Measurements from ENCODE around the gene SPTBN5. TPM values are rescaled to one million over a fixed set of nuclear protein-coding genes. Genes with fewer than 3 reads are reported as not detected.

Gene SPTBN5
- total RNA-seq, 2 experiments from 2014 or later: 0.03 to 0.17 TPM

DNA sequence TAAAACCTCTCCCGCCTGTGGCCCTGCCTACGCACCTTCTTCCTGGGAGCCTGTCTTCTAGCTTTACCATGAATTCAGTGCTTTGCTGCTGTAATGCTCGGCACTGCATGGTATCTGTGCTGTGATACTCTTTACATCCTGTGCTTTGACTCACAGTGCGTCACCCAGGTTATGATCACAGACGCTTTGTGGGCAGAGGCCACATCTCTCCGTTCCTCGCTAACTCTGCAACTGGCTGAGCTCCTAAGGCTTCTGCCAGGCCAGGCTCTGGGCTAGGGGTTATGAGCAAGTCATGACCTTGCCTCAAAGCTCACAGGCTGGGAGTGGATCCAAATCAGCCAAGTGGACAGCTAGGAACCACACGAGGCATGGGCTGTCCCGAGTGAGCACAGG lies 23.2 kb downstream of the SPTBN5 start:
- Histone ChIP-seq H3K9me3 (ENCODE audit: low read length) (no peaks in the 10 kb centered on the region), H3K4me2 (ENCODE audit: low read length) (no peak overlapping the region), H3K4me1 (ENCODE audit: insufficient read depth, low read length, poor library complexity, severe bottlenecking) (no peaks in the 10 kb centered on the region), H3K27ac (ENCODE audit: low read depth, low read length, poor library complexity, severe bottlenecking) (no peak overlapping the region), H3K9me2 (ENCODE audit: insufficient read depth, low read length) (no peaks in the 10 kb centered on the region), H4K20me1 (ENCODE audit: insufficient read depth, low read length) (no peaks in the 10 kb centered on the region), H3K36me3 (ENCODE audit: insufficient read depth, low read length) (no peaks in the 10 kb centered on the region), H2AFZ (ENCODE audit: low read length) (no peak overlapping the region), H3K4me3 (ENCODE audit: low read depth, low read length, poor library complexity, severe bottlenecking) (no peak overlapping the region), H3K79me2 (ENCODE audit: insufficient read depth, low read depth, low read length) (no peaks in the 10 kb centered on the region)
- intact Hi-C loops (cut with micrococcal nuclease; ENCODE audit: unreplicated experiment): no loop called here
- TF ChIP-seq, protein P1, sequence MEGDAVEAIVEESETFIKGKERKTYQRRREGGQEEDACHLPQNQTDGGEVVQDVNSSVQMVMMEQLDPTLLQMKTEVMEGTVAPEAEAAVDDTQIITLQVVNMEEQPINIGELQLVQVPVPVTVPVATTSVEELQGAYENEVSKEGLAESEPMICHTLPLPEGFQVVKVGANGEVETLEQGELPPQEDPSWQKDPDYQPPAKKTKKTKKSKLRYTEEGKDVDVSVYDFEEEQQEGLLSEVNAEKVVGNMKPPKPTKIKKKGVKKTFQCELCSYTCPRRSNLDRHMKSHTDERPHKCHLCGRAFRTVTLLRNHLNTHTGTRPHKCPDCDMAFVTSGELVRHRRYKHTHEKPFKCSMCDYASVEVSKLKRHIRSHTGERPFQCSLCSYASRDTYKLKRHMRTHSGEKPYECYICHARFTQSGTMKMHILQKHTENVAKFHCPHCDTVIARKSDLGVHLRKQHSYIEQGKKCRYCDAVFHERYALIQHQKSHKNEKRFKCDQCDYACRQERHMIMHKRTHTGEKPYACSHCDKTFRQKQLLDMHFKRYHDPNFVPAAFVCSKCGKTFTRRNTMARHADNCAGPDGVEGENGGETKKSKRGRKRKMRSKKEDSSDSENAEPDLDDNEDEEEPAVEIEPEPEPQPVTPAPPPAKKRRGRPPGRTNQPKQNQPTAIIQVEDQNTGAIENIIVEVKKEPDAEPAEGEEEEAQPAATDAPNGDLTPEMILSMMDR (conservative IDR thresholded peaks at IDR 0.05; ENCODE audit: low read length): no peak
- TF ChIP-seq EZH2phosphoT487 (IDR thresholded peaks at IDR 0.05; ENCODE audit: borderline replicate concordance, low read depth, low read length): no peak
- ChIA-PET CTCF (ENCODE audit: unreplicated experiment) (no interaction called here), POLR2A (no interaction called here)
- BruUV-seq (replicated peaks): no TSS peak
- no peak for DNase-seq (ENCODE audit: low spot score)

DNA sequence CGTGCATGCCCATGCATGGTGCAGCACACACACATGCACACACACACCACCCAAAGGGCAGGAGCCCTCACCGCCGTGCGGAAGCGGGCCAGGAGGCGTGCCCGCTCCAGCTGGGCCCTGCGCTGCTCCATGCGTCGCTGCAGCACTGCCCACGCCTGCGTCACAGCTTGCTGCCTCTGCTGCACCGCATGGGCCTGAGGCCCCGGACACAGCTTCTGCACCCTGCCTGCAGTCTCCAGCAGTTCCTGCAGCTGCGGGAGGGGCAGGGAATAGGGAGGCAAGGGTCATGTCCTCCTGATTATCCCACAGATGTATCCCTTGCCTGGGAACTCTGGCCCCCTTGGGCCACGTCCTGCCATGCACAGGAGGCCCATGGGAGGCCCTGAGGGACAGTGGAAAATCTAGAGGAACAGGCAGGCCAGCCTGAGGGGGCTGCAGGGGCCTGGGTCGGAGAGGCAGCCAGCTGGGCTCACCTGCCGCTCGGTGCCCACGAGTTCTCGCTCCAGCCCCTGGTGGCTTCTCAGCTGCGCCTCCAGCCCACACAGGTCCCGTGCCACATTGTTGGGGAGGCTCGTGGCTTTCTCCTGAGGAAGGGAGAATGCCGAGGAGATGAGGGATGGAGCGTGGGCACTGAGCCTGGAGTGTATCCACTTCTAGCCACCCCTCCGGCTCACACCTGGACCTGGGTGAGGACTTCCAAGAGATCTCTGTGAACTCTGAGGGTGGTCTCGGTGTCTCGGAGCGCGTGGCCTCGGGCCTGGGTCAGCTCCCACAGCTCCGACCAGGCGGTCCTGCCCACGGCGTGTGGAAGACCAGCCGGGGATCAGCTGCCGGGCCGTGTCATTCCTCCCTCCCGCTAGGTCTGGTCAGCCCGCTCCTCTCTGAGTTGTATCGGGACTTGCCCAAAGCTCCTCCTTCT lies 23.8 kb downstream of the SPTBN5 start:
- Histone ChIP-seq H2AFZ (ENCODE audit: low read length) (no peak overlapping the region), H3K4me2 (ENCODE audit: low read length) (no peak overlapping the region), H3K27ac (ENCODE audit: low read depth, low read length, poor library complexity, severe bottlenecking) (no peak overlapping the region), H3K4me1 (ENCODE audit: insufficient read depth, low read length, poor library complexity, severe bottlenecking) (no peaks in the 10 kb centered on the region), H3K9me3 (ENCODE audit: low read length) (no peaks in the 10 kb centered on the region), H3K4me3 (ENCODE audit: low read depth, low read length, poor library complexity, severe bottlenecking) (no peak overlapping the region), H4K20me1 (ENCODE audit: insufficient read depth, low read length) (no peaks in the 10 kb centered on the region), H3K9me2 (ENCODE audit: insufficient read depth, low read length) (no peaks in the 10 kb centered on the region), H3K36me3 (ENCODE audit: insufficient read depth, low read length) (no peaks in the 10 kb centered on the region), H3K79me2 (ENCODE audit: insufficient read depth, low read depth, low read length) (no peaks in the 10 kb centered on the region)
- CTCF ChIA-PET (ENCODE audit: unreplicated experiment): no interaction called here
- no TSS peak for BruUV-seq (replicated peaks)
- POLR2A ChIA-PET: no interaction called here
- intact Hi-C loops (cut with micrococcal nuclease; ENCODE audit: unreplicated experiment): no loop called here
- DNase-seq (ENCODE audit: low spot score): no peak
- no peak for TF ChIP-seq EZH2phosphoT487 (IDR thresholded peaks at IDR 0.05; ENCODE audit: borderline replicate concordance, low read depth, low read length)
- TF ChIP-seq, protein P1 (conservative IDR thresholded peaks at IDR 0.05; ENCODE audit: low read length): no peak

DNA sequence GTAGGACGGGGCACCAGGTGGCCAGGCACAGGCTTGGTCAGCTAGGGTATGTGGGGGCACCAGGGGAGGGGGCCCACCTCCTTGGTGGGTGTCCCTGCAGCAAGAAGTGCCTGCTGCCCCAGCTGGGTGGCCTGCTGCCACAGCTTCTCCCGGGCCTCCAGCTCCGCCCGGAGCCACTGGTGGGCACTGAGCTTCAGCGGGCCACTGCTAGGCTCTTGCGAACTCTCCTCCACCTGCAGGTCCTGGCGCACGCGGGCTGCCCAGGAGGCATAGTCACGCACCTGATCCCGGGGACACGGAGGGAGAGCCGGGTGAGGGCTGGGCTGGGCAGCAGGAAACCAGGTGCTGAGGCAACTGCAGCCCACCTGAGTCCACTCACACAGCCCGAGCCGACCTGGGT lies 25.5 kb downstream of the SPTBN5 start:
- no peaks in the 10 kb centered on the region for H3K9me2 ChIP-seq (ENCODE audit: insufficient read depth, low read length)
- TF ChIP-seq, protein P1 (conservative IDR thresholded peaks at IDR 0.05; ENCODE audit: low read length): no peak
- TF ChIP-seq EZH2phosphoT487 (IDR thresholded peaks at IDR 0.05; ENCODE audit: borderline replicate concordance, low read depth, low read length): no peak
- CTCF ChIA-PET (ENCODE audit: unreplicated experiment): no interaction called here
- POLR2A ChIA-PET: no interaction called here
- intact Hi-C loops (cut with micrococcal nuclease; ENCODE audit: unreplicated experiment): no loop called here
- DNase-seq (ENCODE audit: low spot score): no peak
- H3K4me1 ChIP-seq (ENCODE audit: insufficient read depth, low read length, poor library complexity, severe bottlenecking): no peaks in the 10 kb centered on the region
- no TSS peak for BruUV-seq (replicated peaks)
- no peak overlapping the region for H3K4me2 ChIP-seq (ENCODE audit: low read length)
- no peaks in the 10 kb centered on the region for H3K36me3 ChIP-seq (ENCODE audit: insufficient read depth, low read length)
- no peaks in the 10 kb centered on the region for H3K79me2 ChIP-seq (ENCODE audit: insufficient read depth, low read depth, low read length)
- no peak overlapping the region for H3K4me3 ChIP-seq (ENCODE audit: low read depth, low read length, poor library complexity, severe bottlenecking)
- H3K27ac ChIP-seq (ENCODE audit: low read depth, low read length, poor library complexity, severe bottlenecking): no peak overlapping the region
- H3K9me3 ChIP-seq (ENCODE audit: low read length): no peaks in the 10 kb centered on the region
- no peak overlapping the region for H2AFZ ChIP-seq (ENCODE audit: low read length)
- H4K20me1 ChIP-seq (ENCODE audit: insufficient read depth, low read length): no peaks in the 10 kb centered on the region
